Endothelial cell of umbilical vein (primary cell): ENCODE data around the gene FAM78A.

Source experiments
- EZH2 ChIP-seq: IDR thresholded peaks from 2 replicates; pipeline ENCODE4 v1.6.1; 2012; ENCODE audit warnings: borderline replicate concordance, low read depth, mild to moderate bottlenecking, moderate library complexity, low read length, inconsistent platforms; ENCODE audit not compliant: severe bottlenecking
- JUN ChIP-seq: IDR thresholded peaks from 2 replicates; pipeline ENCODE4 v1.6.1; 2011; ENCODE audit warnings: borderline replicate concordance, low read depth; ENCODE audit not compliant: insufficient read length, insufficient read depth
- MYC ChIP-seq: IDR thresholded peaks from one replicate; pipeline ENCODE4 v1.6.1; 2011; ENCODE audit warnings: mild to moderate bottlenecking, low read depth, low read length
- POLR2A ChIP-seq: IDR thresholded peaks from 2 replicates; pipeline ENCODE4 v1.6.1; 2012; ENCODE audit warnings: low read depth, mild to moderate bottlenecking, control low read depth, low read length
- POLR2AphosphoS5 ChIP-seq: IDR thresholded peaks from 2 replicates; pipeline ENCODE4 v1.6.1; 2012; ENCODE audit warnings: low read depth, mild to moderate bottlenecking, control low read depth, low read length, moderate library complexity; ENCODE audit not compliant: insufficient read depth
- TF ChIP-seq, protein P1 (sequence below), 2 donors: IDR thresholded peaks; 1 replicate in 1 of 2; 2 replicates in 1 of 2; pipeline ENCODE4 v1.5.1; 2011; ENCODE audit warnings: low read length in 2 of 2, mild to moderate bottlenecking in 2 of 2, moderate library complexity in 2 of 2, control low read depth in 1 of 2, inconsistent platforms in 1 of 2, low read depth in 1 of 2; ENCODE audit not compliant: insufficient read depth in 1 of 2; ENCODE audit errors: extremely low read depth in 1 of 2
- TF ChIP-seq, protein P2 (sequence below): IDR thresholded peaks from 2 replicates; pipeline ENCODE4 v1.6.1; 2011; ENCODE audit not compliant: insufficient read depth, insufficient read length

DNA sequence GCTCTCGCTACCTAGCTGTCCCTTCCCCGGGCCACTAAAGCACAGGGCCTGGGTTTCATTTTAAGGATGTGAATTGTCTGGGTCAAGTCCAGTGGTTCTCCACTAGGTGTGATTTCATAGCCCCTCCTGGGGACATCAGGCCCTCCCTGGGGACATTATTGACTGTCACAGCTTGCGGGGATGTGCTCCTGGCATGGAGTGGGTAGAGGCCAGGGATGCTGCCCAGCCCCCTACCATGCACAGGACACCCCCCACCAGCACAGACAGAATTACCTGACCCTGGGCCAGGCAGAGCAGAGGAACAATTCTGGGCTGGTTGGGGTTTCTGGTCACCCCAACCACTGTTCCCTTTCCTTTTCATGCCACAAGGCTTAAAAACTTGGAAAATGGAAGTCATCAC lies 4.1 kb downstream of the FAM78A start:
- TF ChIP-seq, protein P1, sequence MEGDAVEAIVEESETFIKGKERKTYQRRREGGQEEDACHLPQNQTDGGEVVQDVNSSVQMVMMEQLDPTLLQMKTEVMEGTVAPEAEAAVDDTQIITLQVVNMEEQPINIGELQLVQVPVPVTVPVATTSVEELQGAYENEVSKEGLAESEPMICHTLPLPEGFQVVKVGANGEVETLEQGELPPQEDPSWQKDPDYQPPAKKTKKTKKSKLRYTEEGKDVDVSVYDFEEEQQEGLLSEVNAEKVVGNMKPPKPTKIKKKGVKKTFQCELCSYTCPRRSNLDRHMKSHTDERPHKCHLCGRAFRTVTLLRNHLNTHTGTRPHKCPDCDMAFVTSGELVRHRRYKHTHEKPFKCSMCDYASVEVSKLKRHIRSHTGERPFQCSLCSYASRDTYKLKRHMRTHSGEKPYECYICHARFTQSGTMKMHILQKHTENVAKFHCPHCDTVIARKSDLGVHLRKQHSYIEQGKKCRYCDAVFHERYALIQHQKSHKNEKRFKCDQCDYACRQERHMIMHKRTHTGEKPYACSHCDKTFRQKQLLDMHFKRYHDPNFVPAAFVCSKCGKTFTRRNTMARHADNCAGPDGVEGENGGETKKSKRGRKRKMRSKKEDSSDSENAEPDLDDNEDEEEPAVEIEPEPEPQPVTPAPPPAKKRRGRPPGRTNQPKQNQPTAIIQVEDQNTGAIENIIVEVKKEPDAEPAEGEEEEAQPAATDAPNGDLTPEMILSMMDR (IDR thresholded peaks at IDR 0.05; ENCODE audit: extremely low read depth in 1 of 2, insufficient read depth in 1 of 2, low read depth in 1 of 2, low read length in 2 of 2): no peak
- no peak for TF ChIP-seq POLR2A
- TF ChIP-seq EZH2: no peak
- TF ChIP-seq, protein P2, sequence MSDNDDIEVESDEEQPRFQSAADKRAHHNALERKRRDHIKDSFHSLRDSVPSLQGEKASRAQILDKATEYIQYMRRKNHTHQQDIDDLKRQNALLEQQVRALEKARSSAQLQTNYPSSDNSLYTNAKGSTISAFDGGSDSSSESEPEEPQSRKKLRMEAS: no peak
- TF ChIP-seq POLR2AphosphoS5: no peak
- no peak for TF ChIP-seq JUN
- no peak for TF ChIP-seq MYC
